Testis (tissue), 2 donors: ENCODE measurements around the gene DNM3.

Experiments
- POLR2A ChIP-seq: fragments of 450-650 bp; IDR thresholded peaks from one replicate; pipeline ENCODE4 v1.6.1; 2017; ENCODE audit warnings: antibody characterized with exemption, mild to moderate bottlenecking, moderate library complexity
- TF ChIP-seq, protein P1 (sequence below), 3 experiments: fragments of 450-650 bp in 2 of 3; fragments of 200-600 bp in 1 of 3; sonication (generic) in 1 of 3; IDR thresholded peaks; one replicate each; pipeline ENCODE4 v1.5.1; 2016 to 2019; ENCODE audit warnings: antibody characterized with exemption in 3 of 3, mild to moderate bottlenecking in 2 of 3, moderate library complexity in 1 of 3

DNA sequence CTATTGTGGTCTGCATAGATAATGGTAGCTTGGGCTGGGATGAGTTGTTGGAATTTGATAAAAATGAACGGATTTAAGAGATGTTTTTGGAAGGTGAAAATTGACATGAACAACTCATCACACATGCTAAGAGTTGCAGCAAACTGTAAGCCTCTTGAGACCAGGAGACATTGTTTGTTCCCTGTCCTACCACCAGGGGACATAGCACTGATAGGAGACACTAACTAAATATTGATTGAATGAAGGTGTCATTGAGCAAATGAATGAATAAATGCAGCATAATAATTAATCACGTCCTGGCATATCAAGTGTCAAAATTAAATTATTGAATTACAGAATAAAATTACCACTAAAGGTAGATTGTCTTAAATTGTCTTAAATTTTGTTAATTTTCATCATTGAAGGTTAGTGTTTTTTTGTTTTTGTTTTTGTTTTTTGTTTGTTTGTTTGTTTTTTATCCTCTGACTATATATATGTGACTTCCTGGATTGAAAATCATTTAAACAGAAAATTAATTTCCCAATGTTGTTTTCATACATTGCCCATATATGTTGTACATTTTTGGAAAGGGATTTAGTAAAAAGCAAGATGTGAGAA, 293.9 kb downstream of the DNM3 start:
- TF ChIP-seq, protein P1, sequence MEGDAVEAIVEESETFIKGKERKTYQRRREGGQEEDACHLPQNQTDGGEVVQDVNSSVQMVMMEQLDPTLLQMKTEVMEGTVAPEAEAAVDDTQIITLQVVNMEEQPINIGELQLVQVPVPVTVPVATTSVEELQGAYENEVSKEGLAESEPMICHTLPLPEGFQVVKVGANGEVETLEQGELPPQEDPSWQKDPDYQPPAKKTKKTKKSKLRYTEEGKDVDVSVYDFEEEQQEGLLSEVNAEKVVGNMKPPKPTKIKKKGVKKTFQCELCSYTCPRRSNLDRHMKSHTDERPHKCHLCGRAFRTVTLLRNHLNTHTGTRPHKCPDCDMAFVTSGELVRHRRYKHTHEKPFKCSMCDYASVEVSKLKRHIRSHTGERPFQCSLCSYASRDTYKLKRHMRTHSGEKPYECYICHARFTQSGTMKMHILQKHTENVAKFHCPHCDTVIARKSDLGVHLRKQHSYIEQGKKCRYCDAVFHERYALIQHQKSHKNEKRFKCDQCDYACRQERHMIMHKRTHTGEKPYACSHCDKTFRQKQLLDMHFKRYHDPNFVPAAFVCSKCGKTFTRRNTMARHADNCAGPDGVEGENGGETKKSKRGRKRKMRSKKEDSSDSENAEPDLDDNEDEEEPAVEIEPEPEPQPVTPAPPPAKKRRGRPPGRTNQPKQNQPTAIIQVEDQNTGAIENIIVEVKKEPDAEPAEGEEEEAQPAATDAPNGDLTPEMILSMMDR (IDR thresholded peaks at IDR 0.05): peak; percentile 23 to 27 (median 27)
- TF ChIP-seq POLR2A: no peak
